ENCODE measurements around the gene SLC31A2. TPM values are rescaled to one million over a fixed set of nuclear protein-coding genes. Genes with fewer than 3 reads are reported as not detected.

The SLC31A2 gene
- total RNA-seq, 1 experiment from 2014 or later = 0.26 TPM

- no peak overlapping the region for H2AFZ ChIP-seq (ENCODE audit: low read length)
- no peaks in the 10 kb centered on the region for H3K9me2 ChIP-seq (replicated peaks; ENCODE audit: insufficient read depth, low read length)
- peaks cover 80% of the 10 kb centered on the region for H3K36me3 ChIP-seq (ENCODE audit: insufficient read depth, low read length)
- no peak overlapping the region for H3K9ac ChIP-seq (ENCODE audit: low read length)
- no peaks in the 10 kb centered on the region for H3K27me3 ChIP-seq (ENCODE audit: low read length)
- H3K27ac ChIP-seq (ENCODE audit: low read length) = no peak overlapping the region
- H3K4me2 ChIP-seq (ENCODE audit: low read depth, low read length, poor library complexity, severe bottlenecking) = no peak overlapping the region
- H3K79me2 ChIP-seq (ENCODE audit: low read length) = peaks cover 4% of the 10 kb centered on the region; the same call in 1 of the 2 replicates
- DNase-seq = no peak
- no peak overlapping the region for H3K4me3 ChIP-seq (ENCODE audit: low read length)
- H4K20me1 ChIP-seq (ENCODE audit: insufficient read depth, low read depth, low read length) = no peaks in the 10 kb centered on the region
- no peaks in the 10 kb centered on the region for H3K4me1 ChIP-seq (ENCODE audit: low read length)
- no peaks in the 10 kb centered on the region for H3K9me3 ChIP-seq (ENCODE audit: low read length)
Measured at GRCh38 chr9:113173341-113173740, 22.5 kb downstream of the SLC31A2 start.

GRCh38 chr9:113176803-113177202 lies 26.0 kb downstream of the SLC31A2 start:
- no peaks in the 10 kb centered on the region for H3K4me1 ChIP-seq (ENCODE audit: low read length)
- no peak overlapping the region for H3K4me2 ChIP-seq (ENCODE audit: low read depth, low read length, poor library complexity, severe bottlenecking)
- no peak overlapping the region for H3K27ac ChIP-seq (ENCODE audit: low read length)
- no peak overlapping the region for H3K9ac ChIP-seq (ENCODE audit: low read length)
- no peaks in the 10 kb centered on the region for H3K27me3 ChIP-seq (ENCODE audit: low read length)
- no peaks in the 10 kb centered on the region for H3K9me2 ChIP-seq (replicated peaks; ENCODE audit: insufficient read depth, low read length)
- no peaks in the 10 kb centered on the region for H4K20me1 ChIP-seq (ENCODE audit: insufficient read depth, low read depth, low read length)
- H3K4me3 ChIP-seq (ENCODE audit: low read length) = no peak overlapping the region
- peaks cover 79% of the 10 kb centered on the region for H3K36me3 ChIP-seq (ENCODE audit: insufficient read depth, low read length)
- peaks cover 4% of the 10 kb centered on the region; the same call in 1 of the 2 replicates for H3K79me2 ChIP-seq (ENCODE audit: low read length)
- no peak overlapping the region for H2AFZ ChIP-seq (ENCODE audit: low read length)
- no peak for DNase-seq
- no peaks in the 10 kb centered on the region for H3K9me3 ChIP-seq (ENCODE audit: low read length)

GRCh38 chr9:113177251-113177650 lies 26.4 kb downstream of the SLC31A2 start:
- H4K20me1 ChIP-seq (ENCODE audit: insufficient read depth, low read depth, low read length) = no peaks in the 10 kb centered on the region

GRCh38 chr9:113178087-113178486 lies 27.3 kb downstream of the SLC31A2 start:
- Histone ChIP-seq H3K9ac (ENCODE audit: low read length) (no peak overlapping the region), H4K20me1 (ENCODE audit: insufficient read depth, low read depth, low read length) (no peaks in the 10 kb centered on the region), H3K4me1 (ENCODE audit: low read length) (no peaks in the 10 kb centered on the region), H3K9me3 (ENCODE audit: low read length) (no peaks in the 10 kb centered on the region), H2AFZ (ENCODE audit: low read length) (no peak overlapping the region), H3K36me3 (ENCODE audit: insufficient read depth, low read length) (peaks cover 82% of the 10 kb centered on the region), H3K4me3 (ENCODE audit: low read length) (no peak overlapping the region), H3K27ac (ENCODE audit: low read length) (no peak overlapping the region), H3K4me2 (ENCODE audit: low read depth, low read length, poor library complexity, severe bottlenecking) (no peak overlapping the region), H3K27me3 (ENCODE audit: low read length) (no peaks in the 10 kb centered on the region), H3K79me2 (ENCODE audit: low read length) (peaks cover 4% of the 10 kb centered on the region; the same call in 1 of the 2 replicates), H3K9me2 (replicated peaks; ENCODE audit: insufficient read depth, low read length) (no peaks in the 10 kb centered on the region)
- DNase-seq = no peak

More at GRCh38 chr9:113177251-113177650, 26.4 kb downstream of the SLC31A2 start:
- no peaks in the 10 kb centered on the region for H3K9me2 ChIP-seq (replicated peaks; ENCODE audit: insufficient read depth, low read length)
- no peaks in the 10 kb centered on the region for H3K27me3 ChIP-seq (ENCODE audit: low read length)
- H2AFZ ChIP-seq (ENCODE audit: low read length) = no peak overlapping the region
- peaks cover 81% of the 10 kb centered on the region for H3K36me3 ChIP-seq (ENCODE audit: insufficient read depth, low read length)
- no peak overlapping the region for H3K4me3 ChIP-seq (ENCODE audit: low read length)
- DNase-seq = no peak
- H3K4me1 ChIP-seq (ENCODE audit: low read length) = no peaks in the 10 kb centered on the region
- H3K4me2 ChIP-seq (ENCODE audit: low read depth, low read length, poor library complexity, severe bottlenecking) = no peak overlapping the region
- no peak overlapping the region for H3K9ac ChIP-seq (ENCODE audit: low read length)
- H3K79me2 ChIP-seq (ENCODE audit: low read length) = peaks cover 4% of the 10 kb centered on the region; the same call in 1 of the 2 replicates
- no peak overlapping the region for H3K27ac ChIP-seq (ENCODE audit: low read length)
- no peaks in the 10 kb centered on the region for H3K9me3 ChIP-seq (ENCODE audit: low read length)

- no peak overlapping the region for H3K9ac ChIP-seq (ENCODE audit: low read length)
- H3K9me3 ChIP-seq (ENCODE audit: low read length) = no peaks in the 10 kb centered on the region
- H3K27ac ChIP-seq (ENCODE audit: low read length) = no peak overlapping the region
- H3K9me2 ChIP-seq (replicated peaks; ENCODE audit: insufficient read depth, low read length) = no peaks in the 10 kb centered on the region
- no peaks in the 10 kb centered on the region for H4K20me1 ChIP-seq (ENCODE audit: insufficient read depth, low read depth, low read length)
- H3K36me3 ChIP-seq (ENCODE audit: insufficient read depth, low read length) = peaks cover 82% of the 10 kb centered on the region
- no peak overlapping the region for H3K4me3 ChIP-seq (ENCODE audit: low read length)
- no peaks in the 10 kb centered on the region for H3K27me3 ChIP-seq (ENCODE audit: low read length)
- no peaks in the 10 kb centered on the region for H3K4me1 ChIP-seq (ENCODE audit: low read length)
- H3K79me2 ChIP-seq (ENCODE audit: low read length) = peaks cover 4% of the 10 kb centered on the region; the same call in 1 of the 2 replicates
- H3K4me2 ChIP-seq (ENCODE audit: low read depth, low read length, poor library complexity, severe bottlenecking) = no peak overlapping the region
- no peak overlapping the region for H2AFZ ChIP-seq (ENCODE audit: low read length)
- no peak for DNase-seq
Measured at GRCh38 chr9:113179839-113180238, 29.0 kb downstream of the SLC31A2 start.

- H3K4me1 ChIP-seq (ENCODE audit: low read length) = no peaks in the 10 kb centered on the region
- no peak overlapping the region for H3K4me3 ChIP-seq (ENCODE audit: low read length)
- H3K27ac ChIP-seq (ENCODE audit: low read length) = no peak overlapping the region
- H3K9me2 ChIP-seq (replicated peaks; ENCODE audit: insufficient read depth, low read length) = no peaks in the 10 kb centered on the region
- no peak overlapping the region for H3K9ac ChIP-seq (ENCODE audit: low read length)
- H2AFZ ChIP-seq (ENCODE audit: low read length) = no peak overlapping the region
- no peak for DNase-seq
- no peaks in the 10 kb centered on the region for H3K27me3 ChIP-seq (ENCODE audit: low read length)
- no peaks in the 10 kb centered on the region for H3K9me3 ChIP-seq (ENCODE audit: low read length)
- H3K4me2 ChIP-seq (ENCODE audit: low read depth, low read length, poor library complexity, severe bottlenecking) = no peak overlapping the region
- peaks cover 82% of the 10 kb centered on the region for H3K36me3 ChIP-seq (ENCODE audit: insufficient read depth, low read length)
- H3K79me2 ChIP-seq (ENCODE audit: low read length) = peaks cover 4% of the 10 kb centered on the region; the same call in 1 of the 2 replicates
- H4K20me1 ChIP-seq (ENCODE audit: insufficient read depth, low read depth, low read length) = no peaks in the 10 kb centered on the region
Measured at GRCh38 chr9:113181165-113181564, 30.4 kb downstream of the SLC31A2 start.

- H3K9me2 ChIP-seq (replicated peaks; ENCODE audit: insufficient read depth, low read length) = no peaks in the 10 kb centered on the region
- H3K36me3 ChIP-seq (ENCODE audit: insufficient read depth, low read length) = peaks cover 84% of the 10 kb centered on the region
- H3K27me3 ChIP-seq (ENCODE audit: low read length) = no peaks in the 10 kb centered on the region
- H3K79me2 ChIP-seq (ENCODE audit: low read length) = no peaks in the 10 kb centered on the region
- no peak overlapping the region for H3K4me3 ChIP-seq (ENCODE audit: low read length)
- no peak overlapping the region for H3K9ac ChIP-seq (ENCODE audit: low read length)
- DNase-seq = no peak
- no peaks in the 10 kb centered on the region for H3K4me1 ChIP-seq (ENCODE audit: low read length)
- H2AFZ ChIP-seq (ENCODE audit: low read length) = no peak overlapping the region
- H3K27ac ChIP-seq (ENCODE audit: low read length) = no peak overlapping the region
- no peaks in the 10 kb centered on the region for H3K9me3 ChIP-seq (ENCODE audit: low read length)
- H3K4me2 ChIP-seq (ENCODE audit: low read depth, low read length, poor library complexity, severe bottlenecking) = no peak overlapping the region
- no peaks in the 10 kb centered on the region for H4K20me1 ChIP-seq (ENCODE audit: insufficient read depth, low read depth, low read length)
Measured at GRCh38 chr9:113183956-113184488, 33.2 kb downstream of the SLC31A2 start.

- Histone ChIP-seq H3K9me2 (replicated peaks; ENCODE audit: insufficient read depth, low read length) (no peaks in the 10 kb centered on the region), H3K79me2 (ENCODE audit: low read length) (no peaks in the 10 kb centered on the region), H3K9me3 (ENCODE audit: low read length) (no peaks in the 10 kb centered on the region), H2AFZ (ENCODE audit: low read length) (no peak overlapping the region), H3K27ac (ENCODE audit: low read length) (no peak overlapping the region), H3K36me3 (ENCODE audit: insufficient read depth, low read length) (peaks cover 86% of the 10 kb centered on the region), H3K9ac (ENCODE audit: low read length) (no peak overlapping the region), H3K4me2 (ENCODE audit: low read depth, low read length, poor library complexity, severe bottlenecking) (no peak overlapping the region), H3K27me3 (ENCODE audit: low read length) (no peaks in the 10 kb centered on the region), H4K20me1 (ENCODE audit: insufficient read depth, low read depth, low read length) (no peaks in the 10 kb centered on the region), H3K4me3 (ENCODE audit: low read length) (no peak overlapping the region), H3K4me1 (ENCODE audit: low read length) (no peaks in the 10 kb centered on the region)
- no peak for DNase-seq
Measured at GRCh38 chr9:113184539-113184938, 33.7 kb downstream of the SLC31A2 start.

Data from Karpas-422 (cell line).